ENCODE results near the gene EYA2.

DNA sequence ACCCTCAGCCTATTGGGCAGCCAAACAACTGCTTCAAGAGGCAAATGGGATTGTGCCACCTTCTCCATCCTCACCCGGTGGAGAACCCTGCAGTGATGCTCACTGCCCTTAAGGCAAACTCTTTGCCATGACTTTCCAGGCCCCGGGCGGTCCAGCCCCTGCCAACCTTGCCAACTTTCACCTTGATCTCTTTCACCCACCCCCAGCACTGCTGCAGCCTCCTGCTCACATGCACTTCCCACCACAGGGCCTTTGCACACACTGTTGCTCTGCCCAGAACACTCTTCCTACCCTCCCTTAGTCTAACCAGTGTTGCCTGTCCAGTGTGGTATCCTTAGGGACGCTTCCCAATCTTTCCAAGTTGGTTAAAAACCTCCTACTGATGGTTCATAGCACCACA is 221.1 kb downstream of the EYA2 start:
- TF ChIP-seq CTCF (conservative IDR thresholded peaks at IDR 0.05; ENCODE audit: low read depth, low read length) (no peak), EZH2 (IDR thresholded peaks at IDR 0.05; ENCODE audit: low read length, unreplicated experiment) (no peak)
